BLaER1 treated with 17β-estradiol and CSF1 and Interleukin-3, amounts not matched to agents 10 nM and 100 nM (cell line): Measurements from ENCODE around the gene PARD6A.

Source experiments
- H3K27ac ChIP-seq, 11 experiments: shearing (Covaris generic); formaldehyde crosslinking; 2 replicates each; pipeline ENCODE4 v1.8.1; 2022
- H3K27me3 ChIP-seq, 11 experiments: shearing (Covaris generic); formaldehyde crosslinking; 2 replicates each; pipeline ENCODE4 v1.8.1; 2022
- H3K36me3 ChIP-seq, 11 experiments: shearing (Covaris generic); formaldehyde crosslinking; 2 replicates each; pipeline ENCODE4 v1.8.1; 2022
- H3K4me1 ChIP-seq, 10 experiments: shearing (Covaris generic); formaldehyde crosslinking; 2 replicates each; pipeline ENCODE4 v1.8.1; 2022
- H3K4me2 ChIP-seq, 11 experiments: shearing (Covaris generic); formaldehyde crosslinking; 2 replicates each; pipeline ENCODE4 v1.8.1; 2022
- H3K4me3 ChIP-seq, 10 experiments: shearing (Covaris generic); formaldehyde crosslinking; 2 replicates each; pipeline ENCODE4 v1.8.1; 2022
- H3K9ac ChIP-seq, 11 experiments: shearing (Covaris generic); formaldehyde crosslinking; 2 replicates each; pipeline ENCODE4 v1.8.1; 2022
- H3K9me3 ChIP-seq, 11 experiments: shearing (Covaris generic); formaldehyde crosslinking; replicated peaks in 1 of 11; 2 replicates each; pipeline ENCODE4 v1.8.1; 2022
- H4K20me1 ChIP-seq, 11 experiments: shearing (Covaris generic); formaldehyde crosslinking; 2 replicates each; pipeline ENCODE4 v1.8.1; 2022
- Cebpa-rat ChIP-seq, 11 experiments: shearing (Covaris generic); IDR thresholded peaks; 2 replicates each; pipeline ENCODE4 v1.8.1; 2022

Gene PARD6A

DNA sequence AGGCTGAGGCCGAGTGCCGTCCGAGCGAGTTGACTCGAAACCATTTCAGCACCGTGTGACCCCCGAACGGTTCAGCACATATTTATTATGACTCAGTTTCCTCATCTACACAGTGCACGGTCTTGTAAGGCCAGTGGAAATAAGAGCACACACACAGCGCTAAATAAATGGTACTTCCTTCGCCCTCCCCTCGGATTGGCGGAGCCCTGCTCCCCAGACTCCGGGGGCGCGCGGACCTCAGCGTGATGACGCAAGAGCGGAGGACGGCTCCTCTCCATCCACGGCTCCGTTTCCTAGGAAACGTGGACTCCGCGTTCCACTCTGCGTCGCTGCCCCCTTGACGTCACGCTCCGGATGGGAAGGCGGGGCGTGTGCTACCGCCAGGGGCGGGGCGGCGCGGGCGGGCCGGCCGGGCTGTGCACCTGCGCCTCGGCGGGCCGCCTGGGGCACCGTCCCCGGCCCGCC is at the start of gene PARD6A:
Gene PARD6A (plus strand): TSS at position 397 of the 465 bp plus-strand sequence. CDS start 79 bp downstream, outside the sequence.
- peaks cover 32 to 58% (median 41%) of the 10 kb centered on the region in 11 experiments; a peak in 21 of 22 replicates for H3K36me3 ChIP-seq
- peak within 1 kb of the TSS; percentile 44 to 83 (median 77); a peak in 21 of 22 replicates for H3K27ac ChIP-seq
- peak within 1 kb of the TSS; percentile 77 to 100 (median 94) for H3K4me3 ChIP-seq
- peak within 1 kb of the TSS; percentile 82 to 99 (median 98) for H3K4me2 ChIP-seq
- no peaks in the 10 kb centered on the region for H3K9me3 ChIP-seq
- TF ChIP-seq Cebpa-rat (IDR thresholded peaks at IDR 0.05): peak in 10 of 11 experiments; percentile 19 to 97 (median 86); a peak in 19 of 22 replicates
- no peaks in the 10 kb centered on the region for H3K27me3 ChIP-seq
- H4K20me1 ChIP-seq: peaks cover 0 to 70% (median 26%) of the 10 kb centered on the region in 11 experiments; a peak in 17 of 22 replicates
- peaks cover 29 to 51% (median 36%) of the 10 kb centered on the region in 10 experiments for H3K4me1 ChIP-seq
- H3K9ac ChIP-seq: peak within 1 kb of the TSS; percentile 80 to 92 (median 86)

- no peak overlapping the region for H3K4me3 ChIP-seq
- no peak overlapping the region for H3K4me2 ChIP-seq
- H3K27ac ChIP-seq: no peak overlapping the region
- peaks cover 83 to 100% (median 95%) of the 10 kb centered on the region in 11 experiments for H3K36me3 ChIP-seq
- no peak overlapping the region for H3K9ac ChIP-seq
- H4K20me1 ChIP-seq: peaks cover 8 to 59% (median 37%) of the 10 kb centered on the region in 11 experiments; a peak in 20 of 22 replicates
- H3K27me3 ChIP-seq: no peaks in the 10 kb centered on the region
- H3K4me1 ChIP-seq: no peaks in the 10 kb centered on the region
- no peak for TF ChIP-seq Cebpa-rat (IDR thresholded peaks at IDR 0.05)
- no peaks in the 10 kb centered on the region for H3K9me3 ChIP-seq
Measured at GRCh38 chr16:67613808-67614207, 47.0 kb upstream of the PARD6A start.

DNA sequence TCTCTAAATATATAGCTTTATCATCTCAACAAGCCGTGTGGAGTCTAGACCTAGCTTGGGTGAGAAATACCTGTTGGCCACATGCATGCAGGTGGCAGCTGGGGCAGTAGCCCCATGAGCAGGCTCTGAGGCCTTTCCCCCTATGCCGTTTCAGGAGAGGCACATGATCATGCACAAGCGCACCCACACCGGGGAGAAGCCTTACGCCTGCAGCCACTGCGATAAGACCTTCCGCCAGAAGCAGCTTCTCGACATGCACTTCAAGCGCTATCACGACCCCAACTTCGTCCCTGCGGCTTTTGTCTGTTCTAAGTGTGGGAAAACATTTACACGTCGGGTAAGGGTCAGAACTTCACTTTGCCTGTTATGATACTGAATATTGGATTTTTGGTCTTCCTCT is 32.5 kb upstream of the PARD6A start:
- no peak for TF ChIP-seq Cebpa-rat (IDR thresholded peaks at IDR 0.05)
- Histone ChIP-seq H3K9me3 (no peaks in the 10 kb centered on the region), H3K27me3 (no peaks in the 10 kb centered on the region), H3K36me3 (peaks cover 90 to 100% (median 96%) of the 10 kb centered on the region in 11 experiments), H3K4me2 (no peak overlapping the region), H3K4me3 (no peak overlapping the region), H4K20me1 (peaks cover 0 to 54% (median 18%) of the 10 kb centered on the region in 11 experiments; a peak in 12 of 22 replicates), H3K9ac (no peak overlapping the region), H3K27ac (no peak overlapping the region), H3K4me1 (no peaks in the 10 kb centered on the region)

- Histone ChIP-seq H3K27me3 (no peaks in the 10 kb centered on the region), H4K20me1 (peaks cover 0 to 63% (median 20%) of the 10 kb centered on the region in 11 experiments; a peak in 11 of 22 replicates), H3K4me1 (no peaks in the 10 kb centered on the region), H3K27ac (no peak overlapping the region), H3K36me3 (peaks cover 93 to 100% (median 97%) of the 10 kb centered on the region in 11 experiments), H3K4me3 (no peak overlapping the region), H3K9me3 (no peaks in the 10 kb centered on the region), H3K9ac (no peak overlapping the region; a peak in 1 of 22 replicates), H3K4me2 (no peak overlapping the region)
- no peak for TF ChIP-seq Cebpa-rat (IDR thresholded peaks at IDR 0.05)
Measured at GRCh38 chr16:67632415-67633172, 28.2 kb upstream of the PARD6A start.

DNA sequence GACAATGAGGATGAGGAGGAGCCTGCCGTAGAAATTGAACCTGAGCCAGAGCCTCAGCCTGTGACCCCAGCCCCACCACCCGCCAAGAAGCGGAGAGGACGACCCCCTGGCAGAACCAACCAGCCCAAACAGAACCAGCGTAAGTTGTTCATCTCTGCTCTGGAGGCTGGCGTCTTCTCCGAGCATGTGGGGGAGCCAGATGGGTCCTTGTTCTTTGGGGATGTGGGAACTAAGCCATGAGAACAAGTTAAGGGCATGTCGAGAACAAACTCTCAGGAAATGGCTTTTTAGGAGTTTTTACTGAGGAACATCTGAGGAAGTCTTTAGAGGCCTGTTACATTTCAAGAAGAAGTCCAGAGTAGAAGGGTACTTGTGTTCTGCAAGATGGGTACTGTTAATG is 24.0 kb upstream of the PARD6A start:
- peaks cover 80 to 90% (median 85%) of the 10 kb centered on the region in 11 experiments for H3K36me3 ChIP-seq
- no peak for TF ChIP-seq Cebpa-rat (IDR thresholded peaks at IDR 0.05)
- H3K9ac ChIP-seq: no peak overlapping the region
- no peaks in the 10 kb centered on the region for H3K27me3 ChIP-seq
- H4K20me1 ChIP-seq: peaks cover 0 to 48% (median 15%) of the 10 kb centered on the region in 11 experiments; a peak in 11 of 22 replicates
- peaks cover 0 to 12% (median under 1%) of the 10 kb centered on the region in 10 experiments; a peak in 7 of 20 replicates for H3K4me1 ChIP-seq
- no peak overlapping the region for H3K27ac ChIP-seq
- no peak overlapping the region for H3K4me2 ChIP-seq
- no peaks in the 10 kb centered on the region for H3K9me3 ChIP-seq
- H3K4me3 ChIP-seq: no peak overlapping the region

DNA sequence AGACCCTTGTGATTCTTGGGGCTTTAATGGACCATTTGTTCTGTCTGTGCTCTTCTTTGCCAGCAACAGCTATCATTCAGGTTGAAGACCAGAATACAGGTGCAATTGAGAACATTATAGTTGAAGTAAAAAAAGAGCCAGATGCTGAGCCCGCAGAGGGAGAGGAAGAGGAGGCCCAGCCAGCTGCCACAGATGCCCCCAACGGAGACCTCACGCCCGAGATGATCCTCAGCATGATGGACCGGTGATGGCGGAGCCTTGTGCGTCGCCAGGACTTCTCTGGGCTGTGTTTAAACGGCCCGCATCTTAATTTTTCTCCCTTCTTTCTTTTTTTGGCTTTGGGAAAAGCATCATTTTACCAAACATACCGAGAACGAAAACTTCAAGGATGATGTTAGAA is 23.1 kb upstream of the PARD6A start:
- no peak overlapping the region for H3K4me2 ChIP-seq
- peaks cover 71 to 81% (median 76%) of the 10 kb centered on the region in 11 experiments for H3K36me3 ChIP-seq
- no peak overlapping the region for H3K27ac ChIP-seq
- peaks cover 0 to 48% (median 7%) of the 10 kb centered on the region in 11 experiments; a peak in 9 of 22 replicates for H4K20me1 ChIP-seq
- H3K9ac ChIP-seq: no peak overlapping the region
- H3K4me1 ChIP-seq: peaks cover 0 to 21% (median 2%) of the 10 kb centered on the region in 10 experiments; a peak in 7 of 20 replicates
- H3K9me3 ChIP-seq: no peaks in the 10 kb centered on the region
- no peak overlapping the region for H3K4me3 ChIP-seq
- no peaks in the 10 kb centered on the region for H3K27me3 ChIP-seq
- TF ChIP-seq Cebpa-rat (IDR thresholded peaks at IDR 0.05): no peak

GRCh38 chr16:67641779-67642708 is 18.7 kb upstream of the PARD6A start:
- H3K27ac ChIP-seq: peak overlapping the region in 1 of 11 experiments; percentile 21; a peak in 1 of 22 replicates
- H3K4me3 ChIP-seq: no peak overlapping the region
- H3K4me1 ChIP-seq: peaks cover 0 to 49% (median 25%) of the 10 kb centered on the region in 10 experiments; a peak in 17 of 20 replicates
- H3K36me3 ChIP-seq: peaks cover 27 to 39% (median 32%) of the 10 kb centered on the region in 11 experiments
- peaks cover 0 to 17% (median 0%) of the 10 kb centered on the region in 11 experiments; a peak in 5 of 22 replicates for H4K20me1 ChIP-seq
- H3K9me3 ChIP-seq: no peaks in the 10 kb centered on the region
- H3K4me2 ChIP-seq: peak overlapping the region in 4 of 11 experiments; percentile 10 to 52 (median 28); a peak in 6 of 22 replicates
- no peak for TF ChIP-seq Cebpa-rat (IDR thresholded peaks at IDR 0.05)
- peak overlapping the region in 4 of 11 experiments; percentile 6 to 21 (median 14); a peak in 4 of 22 replicates for H3K9ac ChIP-seq
- peaks cover 0 to 5% (median 0%) of the 10 kb centered on the region in 11 experiments; a peak in 1 of 22 replicates for H3K27me3 ChIP-seq

GRCh38 chr16:67644038-67644437 is 16.7 kb upstream of the PARD6A start:
- H3K9me3 ChIP-seq: no peaks in the 10 kb centered on the region
- H3K27me3 ChIP-seq: peaks cover 0 to 5% (median 0%) of the 10 kb centered on the region in 11 experiments; a peak in 1 of 22 replicates
- H3K36me3 ChIP-seq: peaks cover 10 to 33% (median 23%) of the 10 kb centered on the region in 11 experiments; a peak in 21 of 22 replicates
- no peak overlapping the region for H3K4me3 ChIP-seq
- peak overlapping the region in 4 of 11 experiments; percentile 3 to 91 (median 83); a peak in 5 of 22 replicates for H3K9ac ChIP-seq
- peak overlapping the region in 9 of 11 experiments; percentile 68 to 97 (median 86); a peak in 16 of 22 replicates for H3K4me2 ChIP-seq
- no peak for TF ChIP-seq Cebpa-rat (IDR thresholded peaks at IDR 0.05)
- H3K27ac ChIP-seq: peak overlapping the region in 2 of 11 experiments; percentile 79 to 90; a peak in 3 of 22 replicates
- peaks cover 0 to 10% (median 0%) of the 10 kb centered on the region in 11 experiments; a peak in 4 of 22 replicates for H4K20me1 ChIP-seq
- peaks cover 0 to 49% (median 25%) of the 10 kb centered on the region in 10 experiments; a peak in 17 of 20 replicates for H3K4me1 ChIP-seq
